Activated naive CD4-positive, alpha-beta T cell treated with anti-CD3 and anti-CD28 coated beads for 36 hours (primary cell): ENCODE measurements around the gene FAM78B. TPM values are rescaled to one million over a fixed set of nuclear protein-coding genes. Genes with fewer than 3 reads are reported as not detected.

ENCODE experiments used
- CTCF ChIA-PET: fragments of 350-600 bp; sonication (Branson Sonifier 250); formaldehyde crosslinking; loops from one replicate; lab custom pipeline; 2021; ENCODE audit warnings: antibody characterized with exemption; lab: Charles Lee
- DNase-seq: peaks from one replicate; pipeline ENCODE4 v3.0.0-alpha.2; 2020
- H3K27ac Mint-ChIP-seq: one replicate; pipeline ENCODE4 v1.8.0; 2021; ENCODE audit warnings: mild to moderate bottlenecking, mixed read lengths
- H3K27me3 Mint-ChIP-seq: one replicate; pipeline ENCODE4 v1.8.0; 2021; ENCODE audit warnings: low read depth, mixed read lengths
- H3K36me3 Mint-ChIP-seq: one replicate; pipeline ENCODE4 v1.8.0; 2021; ENCODE audit warnings: low read depth, mixed read lengths
- H3K4me1 Mint-ChIP-seq: one replicate; pipeline ENCODE4 v1.8.0; 2021; ENCODE audit warnings: low read depth, mixed read lengths
- H3K4me3 Mint-ChIP-seq: one replicate; pipeline ENCODE4 v1.8.0; 2021; ENCODE audit warnings: mild to moderate bottlenecking, moderate library complexity, mixed read lengths
- H3K9me3 Mint-ChIP-seq: one replicate; pipeline ENCODE4 v1.8.0; 2021; ENCODE audit warnings: mixed read lengths
- intact Hi-C: fragments of 100-400 bp; cut with micrococcal nuclease; formaldehyde crosslinking; loops from one replicate; pipeline ENCODE4 v1.15.1; 2023
- total RNA-seq, 2 experiments: library from RNA; stranded (reverse); gene quantifications; one replicate each; pipeline ENCODE4 v1.2.3, GENCODE V29; 2021

FAM78B gene, protein sequence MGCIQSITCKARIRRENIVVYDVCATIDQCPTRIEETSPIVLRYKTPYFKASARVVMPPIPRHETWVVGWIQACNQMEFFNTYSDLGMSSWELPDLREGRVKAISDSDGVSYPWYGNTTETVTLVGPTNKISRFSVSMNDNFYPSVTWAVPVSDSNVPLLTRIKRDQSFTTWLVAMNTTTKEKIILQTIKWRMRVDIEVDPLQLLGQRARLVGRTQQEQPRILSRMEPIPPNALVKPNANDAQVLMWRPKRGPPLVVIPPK
- total RNA-seq = under 1 TPM in 1 of 2 experiments, not detected in 1; 0.24 TPM

DNA sequence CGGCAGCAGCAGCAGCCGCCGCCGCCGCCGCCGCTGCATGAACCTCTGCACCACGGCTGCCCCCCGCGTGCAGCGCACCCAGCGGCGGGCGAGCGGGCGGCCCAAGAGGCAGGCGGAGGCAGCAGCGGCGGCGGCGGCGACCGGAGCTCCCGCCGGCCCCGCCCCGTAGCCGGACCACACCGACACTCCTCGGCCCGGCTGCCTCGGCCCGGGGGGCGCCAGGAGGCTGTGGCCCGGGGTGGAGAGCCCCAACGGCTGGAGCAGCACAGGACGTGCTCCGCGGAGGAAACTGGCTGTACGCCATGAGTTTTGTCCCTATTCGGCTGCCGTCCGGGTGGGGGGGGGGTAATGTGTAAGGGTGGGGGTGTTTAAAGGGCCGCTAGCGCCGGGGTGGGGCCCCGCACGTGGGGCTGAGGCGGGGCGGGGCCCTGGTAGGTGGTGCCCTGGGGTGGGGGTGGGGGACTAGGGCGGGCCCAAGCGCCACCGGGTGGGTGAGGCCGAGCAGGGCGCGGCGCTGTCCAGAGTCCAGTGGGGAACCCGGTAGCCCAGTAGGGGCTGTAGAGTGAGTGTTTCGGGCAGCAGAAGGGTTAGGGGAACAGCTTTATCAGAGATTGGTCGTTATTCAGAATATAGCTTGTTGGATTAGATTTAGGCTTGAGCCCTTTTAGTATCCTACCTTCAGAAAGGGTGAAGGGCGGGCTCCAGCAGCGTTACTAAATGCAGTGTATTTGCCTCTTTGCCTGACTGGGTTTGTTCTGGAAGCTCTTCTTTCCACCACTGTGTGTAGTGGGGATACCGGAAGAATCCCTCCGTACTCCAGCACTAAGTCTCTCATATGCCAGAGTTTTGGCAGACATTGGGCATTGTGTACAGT, at the start of gene FAM78B:
FAM78B (minus strand) TSS at position 304 of the 874 bp plus-strand sequence. CDS start 753 bp downstream, outside the sequence.
- CTCF ChIA-PET = interaction anchor here (1.0 kb wide), 1 partner anchor 238 kb away, joined by 3 read pairs; no protein-coding TSS in a partner anchor
- intact Hi-C loops = loop anchor here (2.0 to 10.0 kb wide), 7 partner anchors 240 to 792 kb away; partner anchors contain the start of genes ALDH9A1 and TMCO1
- Mint-ChIP-seq H3K27ac (no peak within 1 kb of the TSS), H3K9me3 (no peaks in the 10 kb centered on the region), H3K4me3 (peak within 1 kb of the TSS; percentile 71), H3K27me3 (peaks cover 55% of the 10 kb centered on the region), H3K4me1 (peaks cover 30% of the 10 kb centered on the region), H3K36me3 (no peaks in the 10 kb centered on the region)
- DNase-seq = peak; percentile 65

DNA sequence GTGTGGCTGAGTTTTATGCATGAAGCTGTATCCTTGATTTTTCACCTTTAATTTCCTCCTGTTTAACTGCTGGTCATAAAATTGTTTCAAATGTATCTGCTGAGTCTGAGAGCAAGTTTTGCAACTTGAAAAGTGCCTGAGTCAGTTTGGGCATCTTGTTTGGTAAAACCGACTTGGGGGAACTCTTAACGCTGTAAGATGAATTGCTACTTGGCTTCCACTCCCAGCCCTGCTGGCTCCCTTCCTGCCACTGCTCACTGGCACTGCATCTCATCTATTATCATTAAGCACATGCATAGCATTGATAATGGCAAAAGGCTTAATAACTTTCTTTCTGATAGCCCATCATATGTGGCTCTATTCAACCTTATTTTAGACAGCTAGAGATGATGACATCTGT, 35.7 kb upstream of the FAM78B start:
- Mint-ChIP-seq H3K9me3 (no peaks in the 10 kb centered on the region), H3K36me3 (no peaks in the 10 kb centered on the region), H3K27ac (no peak overlapping the region), H3K4me3 (no peak overlapping the region), H3K4me1 (no peaks in the 10 kb centered on the region), H3K27me3 (peaks cover 5% of the 10 kb centered on the region)
- DNase-seq = no peak
- intact Hi-C loops = no loop called here
- CTCF ChIA-PET = no interaction called here

DNA sequence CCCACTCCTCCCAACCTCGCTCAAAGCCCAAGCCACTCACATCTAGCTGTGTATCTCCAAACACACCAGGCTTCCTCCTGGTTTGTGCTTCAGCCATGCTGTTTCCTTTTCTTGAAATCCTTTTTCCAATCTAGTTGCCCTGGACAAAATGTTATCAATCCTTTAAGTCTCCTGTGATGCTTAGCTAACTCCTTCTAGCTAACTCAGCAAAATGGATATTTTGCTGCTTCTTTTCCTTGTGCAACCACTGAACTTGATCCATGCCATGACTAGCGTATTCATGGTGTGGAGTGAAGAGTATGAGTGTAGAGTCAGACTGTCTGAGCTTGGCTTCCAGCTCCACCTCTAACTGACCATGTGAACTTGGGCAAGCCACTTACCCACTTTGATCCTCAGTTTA, 33.9 kb upstream of the FAM78B start:
- intact Hi-C loops = no loop called here
- CTCF ChIA-PET = no interaction called here
- no peak overlapping the region for H3K27ac Mint-ChIP-seq

DNA sequence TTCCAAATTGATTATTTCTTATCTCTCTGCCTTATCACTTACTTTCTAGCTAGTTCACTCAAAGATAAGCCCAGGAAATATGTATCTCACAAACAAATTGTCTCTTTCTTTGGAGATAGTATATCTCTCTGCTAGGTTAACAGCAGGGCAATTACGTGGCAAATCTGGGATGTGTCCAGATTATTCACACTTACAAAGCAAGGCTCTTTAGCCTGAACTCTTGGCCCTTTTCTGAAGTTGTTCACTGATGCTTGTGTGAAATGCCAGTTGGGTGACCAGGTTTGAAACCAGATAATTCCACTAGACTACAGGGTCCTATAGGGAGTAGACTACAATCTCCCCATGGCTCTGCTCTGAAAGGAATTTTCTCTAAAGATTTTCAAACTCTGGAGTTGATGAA, 30.8 kb upstream of the FAM78B start:
- DNase-seq = no peak
- Mint-ChIP-seq H3K9me3 (no peaks in the 10 kb centered on the region), H3K27ac (no peak overlapping the region), H3K4me3 (no peak overlapping the region), H3K36me3 (no peaks in the 10 kb centered on the region), H3K4me1 (no peaks in the 10 kb centered on the region), H3K27me3 (peaks cover 9% of the 10 kb centered on the region)
- CTCF ChIA-PET = no interaction called here
- intact Hi-C loops = no loop called here

More for the DNA sequence above, 33.9 kb upstream of the FAM78B start:
- no peak for DNase-seq
- Mint-ChIP-seq H3K4me3 (no peak overlapping the region), H3K4me1 (no peaks in the 10 kb centered on the region), H3K9me3 (no peaks in the 10 kb centered on the region), H3K36me3 (no peaks in the 10 kb centered on the region), H3K27me3 (peaks cover 7% of the 10 kb centered on the region)

DNA sequence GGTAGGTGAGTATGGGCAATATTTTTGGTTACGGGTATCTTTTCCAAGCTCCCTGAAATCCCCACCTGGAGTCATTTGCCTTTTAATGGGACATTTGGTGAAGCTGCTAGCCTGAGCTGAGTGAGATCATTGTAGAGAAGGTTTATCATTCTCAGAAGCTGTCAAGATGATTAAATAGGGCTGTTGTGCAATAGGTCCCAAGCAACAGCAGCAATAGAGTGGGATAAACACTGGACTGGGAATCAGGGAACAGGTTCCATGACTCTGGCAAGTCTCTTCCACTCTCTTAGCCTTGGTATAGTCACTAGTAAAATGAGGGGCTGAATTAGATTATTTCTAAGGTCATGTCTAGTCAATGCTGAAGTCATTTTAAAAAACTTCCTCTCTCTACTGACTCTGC, 30.3 kb upstream of the FAM78B start:
- H3K36me3 Mint-ChIP-seq = no peaks in the 10 kb centered on the region
- no peaks in the 10 kb centered on the region for H3K9me3 Mint-ChIP-seq
- intact Hi-C loops = no loop called here
- no peak overlapping the region for H3K27ac Mint-ChIP-seq
- H3K4me3 Mint-ChIP-seq = no peak overlapping the region
- no peak for DNase-seq
- CTCF ChIA-PET = no interaction called here
- H3K4me1 Mint-ChIP-seq = no peaks in the 10 kb centered on the region
- peaks cover 7% of the 10 kb centered on the region for H3K27me3 Mint-ChIP-seq

DNA sequence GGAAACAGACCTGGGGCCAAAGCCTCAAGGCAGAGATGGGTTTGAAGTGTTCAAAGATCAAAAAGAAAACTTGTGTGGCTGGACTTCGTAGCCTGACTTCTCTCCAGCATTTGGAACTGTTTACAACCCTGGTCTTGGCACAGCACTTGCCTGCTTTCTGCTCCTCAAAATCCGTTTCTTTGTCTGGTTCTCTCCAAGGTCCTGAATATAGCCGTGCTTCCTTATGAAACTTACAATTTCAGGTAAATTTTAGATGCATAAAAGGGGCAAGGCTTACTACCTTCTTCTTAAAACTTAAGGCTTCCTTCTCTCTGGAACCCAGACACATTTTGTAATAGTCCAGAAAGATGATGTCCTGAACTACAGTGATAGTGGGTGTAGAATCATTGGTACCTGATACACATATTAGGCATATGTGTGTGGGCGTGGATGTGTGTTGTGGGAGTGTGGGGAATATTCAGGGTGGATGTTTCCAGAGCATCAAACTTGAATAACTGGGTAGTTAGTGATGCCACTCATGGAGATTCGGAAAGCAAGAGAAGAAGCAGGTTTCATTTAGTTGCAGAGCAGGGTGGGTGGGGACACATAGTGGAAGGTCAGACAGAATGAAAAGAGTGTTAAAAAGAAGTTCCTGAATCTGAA, 26.4 kb upstream of the FAM78B start:
- CTCF ChIA-PET = no interaction called here
- H3K4me1 Mint-ChIP-seq = no peaks in the 10 kb centered on the region
- no peak overlapping the region for H3K27ac Mint-ChIP-seq

DNA sequence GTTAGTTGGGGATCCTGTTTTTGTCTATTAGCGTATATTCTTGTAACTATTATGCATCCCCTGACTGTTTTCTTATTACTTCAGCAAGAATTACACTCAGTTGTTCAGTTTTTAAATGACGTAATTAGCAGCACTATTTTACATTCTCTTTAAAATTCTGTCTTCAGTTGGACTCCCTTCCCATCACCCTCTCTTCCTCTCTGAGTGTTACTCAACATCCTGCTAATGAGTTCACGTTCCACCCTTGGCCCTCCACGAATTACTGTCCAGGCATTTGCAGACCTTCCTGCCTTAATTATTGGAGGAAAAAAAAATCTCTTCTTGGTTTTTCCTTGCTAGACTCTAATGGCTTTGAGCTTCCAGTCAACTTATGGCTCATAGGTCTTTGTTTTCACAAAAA, 23.6 kb upstream of the FAM78B start:
- intact Hi-C loops = no loop called here
- Mint-ChIP-seq H3K27me3 (peaks cover 2% of the 10 kb centered on the region), H3K27ac (no peak overlapping the region), H3K4me1 (no peaks in the 10 kb centered on the region), H3K4me3 (no peak overlapping the region), H3K36me3 (no peaks in the 10 kb centered on the region), H3K9me3 (no peaks in the 10 kb centered on the region)
- CTCF ChIA-PET = no interaction called here
- DNase-seq = no peak

More for the DNA sequence above, 26.4 kb upstream of the FAM78B start:
- Mint-ChIP-seq H3K27me3 (peaks cover 5% of the 10 kb centered on the region), H3K36me3 (no peaks in the 10 kb centered on the region), H3K4me3 (no peak overlapping the region), H3K9me3 (no peaks in the 10 kb centered on the region)
- DNase-seq = no peak
- intact Hi-C loops = no loop called here

DNA sequence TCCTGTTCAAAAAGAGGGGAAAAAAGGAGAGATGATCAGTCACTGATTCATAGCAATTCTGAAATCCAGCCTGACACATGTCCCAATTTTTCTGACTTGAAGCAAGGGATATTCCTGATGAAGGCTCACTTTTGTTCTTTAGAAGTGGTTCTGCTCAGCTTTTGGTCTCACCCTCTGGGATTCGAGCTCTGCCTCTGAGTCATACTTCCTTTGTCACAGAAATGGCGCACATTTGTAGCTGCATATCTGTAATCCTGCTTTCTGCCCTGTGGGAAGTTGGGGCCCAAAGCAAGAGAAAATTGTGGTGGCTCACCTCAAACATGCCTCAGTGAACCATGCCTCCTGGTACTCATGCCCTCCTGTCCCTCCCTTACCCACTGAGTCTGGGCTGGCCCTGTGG, 22.3 kb upstream of the FAM78B start:
- no peak for DNase-seq
- Mint-ChIP-seq H3K36me3 (no peaks in the 10 kb centered on the region), H3K4me1 (no peaks in the 10 kb centered on the region), H3K27ac (no peak overlapping the region), H3K9me3 (no peaks in the 10 kb centered on the region), H3K27me3 (peaks cover 7% of the 10 kb centered on the region), H3K4me3 (no peak overlapping the region)
- intact Hi-C loops = no loop called here
- CTCF ChIA-PET = no interaction called here

DNA sequence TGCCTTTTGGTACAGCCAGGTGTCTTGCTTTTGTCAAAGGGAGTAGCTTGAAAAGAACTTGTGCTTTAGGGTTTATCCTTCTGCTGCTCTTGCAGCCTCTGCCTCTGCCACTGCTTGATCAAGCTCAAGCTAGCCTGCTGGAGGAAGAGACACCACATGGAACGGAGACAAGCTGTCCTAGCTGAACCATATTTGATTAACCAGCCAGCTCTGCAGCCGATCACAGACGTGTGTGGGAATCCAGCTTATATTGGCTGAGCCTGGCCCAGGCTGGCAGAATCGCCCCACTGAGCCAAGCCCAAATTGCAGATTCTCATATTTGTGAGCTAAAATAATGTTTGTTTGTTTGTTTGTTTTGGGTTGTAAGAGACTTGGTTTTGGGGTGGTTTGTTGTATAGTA, 18.7 kb upstream of the FAM78B start:
- Mint-ChIP-seq H3K4me1 (no peaks in the 10 kb centered on the region), H3K9me3 (no peaks in the 10 kb centered on the region), H3K27me3 (peaks cover 10% of the 10 kb centered on the region), H3K27ac (no peak overlapping the region), H3K4me3 (no peak overlapping the region), H3K36me3 (no peaks in the 10 kb centered on the region)
- intact Hi-C loops = no loop called here
- no peak for DNase-seq
- CTCF ChIA-PET = no interaction called here

DNA sequence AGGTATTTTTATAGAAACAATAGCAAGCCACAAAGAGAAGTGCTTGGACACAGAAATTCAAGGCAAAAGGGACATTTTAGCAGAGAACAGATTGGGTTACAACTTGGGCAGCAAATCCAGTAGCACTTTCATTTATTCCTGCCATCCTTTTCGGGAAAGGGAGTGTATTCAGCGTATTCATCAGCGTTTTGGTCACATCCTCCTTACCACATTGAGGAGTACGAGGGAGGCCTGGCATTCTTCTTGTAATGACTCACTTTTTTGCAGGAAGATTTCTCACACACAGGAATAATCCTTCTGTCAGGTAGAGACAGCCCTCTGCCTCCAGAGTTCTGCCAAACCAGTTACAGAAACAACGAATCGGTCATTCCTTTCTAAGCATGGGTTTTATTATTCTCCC, 18.1 kb upstream of the FAM78B start:
- H3K27me3 Mint-ChIP-seq = peaks cover 10% of the 10 kb centered on the region
- intact Hi-C loops = no loop called here
- H3K27ac Mint-ChIP-seq = no peak overlapping the region
- H3K4me3 Mint-ChIP-seq = no peak overlapping the region
- DNase-seq = no peak
- CTCF ChIA-PET = no interaction called here
- H3K9me3 Mint-ChIP-seq = no peaks in the 10 kb centered on the region
- H3K4me1 Mint-ChIP-seq = no peaks in the 10 kb centered on the region
- no peaks in the 10 kb centered on the region for H3K36me3 Mint-ChIP-seq

DNA sequence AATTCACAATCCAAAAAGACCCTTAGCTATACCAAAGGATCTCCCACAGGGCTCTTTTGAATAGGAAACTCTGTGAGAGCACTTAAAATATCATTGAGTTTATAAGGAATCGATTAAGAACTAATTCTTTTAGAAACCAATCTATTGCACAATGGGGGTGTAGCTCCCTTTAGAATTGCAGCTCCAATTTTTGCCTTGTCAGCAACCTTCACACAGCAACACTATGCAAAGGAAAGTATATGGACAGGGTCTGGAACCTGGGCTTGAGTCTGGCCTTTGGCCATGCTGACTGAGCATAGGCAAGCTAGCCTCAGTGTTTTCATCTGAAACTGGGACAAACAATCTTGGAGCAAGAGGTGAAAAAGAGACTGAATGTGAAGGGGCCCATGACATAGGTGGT, 17.2 kb upstream of the FAM78B start:
- Mint-ChIP-seq H3K27me3 (peaks cover 10% of the 10 kb centered on the region), H3K4me3 (no peak overlapping the region), H3K27ac (no peak overlapping the region), H3K36me3 (no peaks in the 10 kb centered on the region), H3K9me3 (no peaks in the 10 kb centered on the region), H3K4me1 (no peaks in the 10 kb centered on the region)
- intact Hi-C loops = no loop called here
- no peak for DNase-seq
- CTCF ChIA-PET = no interaction called here

DNA sequence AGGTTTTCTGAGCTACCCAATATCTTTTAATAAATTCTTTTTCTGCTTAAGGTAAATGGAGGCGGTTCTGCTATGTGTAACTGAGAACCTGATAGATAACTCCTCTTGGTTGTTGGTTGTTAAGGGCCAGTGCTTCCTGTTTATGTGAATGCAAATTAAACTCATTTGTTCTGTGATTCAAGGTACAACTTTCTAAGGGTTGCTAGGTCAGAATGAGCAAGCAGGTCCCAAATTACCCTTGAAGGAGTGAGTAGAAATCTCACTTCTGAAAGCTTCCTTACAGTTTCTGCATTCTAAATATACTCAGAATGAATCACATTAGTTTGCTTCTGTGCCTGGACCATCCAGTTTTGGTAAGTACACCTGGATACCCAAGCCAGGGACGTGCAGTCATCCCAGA, 15.5 kb upstream of the FAM78B start:
- no peak overlapping the region for H3K4me3 Mint-ChIP-seq
- intact Hi-C loops = no loop called here
- peaks cover 19% of the 10 kb centered on the region for H3K27me3 Mint-ChIP-seq
- CTCF ChIA-PET = no interaction called here
- H3K4me1 Mint-ChIP-seq = no peaks in the 10 kb centered on the region
- no peak for DNase-seq
- no peak overlapping the region for H3K27ac Mint-ChIP-seq
- no peaks in the 10 kb centered on the region for H3K9me3 Mint-ChIP-seq
- no peaks in the 10 kb centered on the region for H3K36me3 Mint-ChIP-seq
